ENCODE data around the gene SAFB2. TPM values are rescaled to one million over a fixed set of nuclear protein-coding genes. Genes with fewer than 3 reads are reported as not detected.

Gene SAFB2
- total RNA-seq, 1 experiment from 2014 or later, result 86.9 TPM

DNA sequence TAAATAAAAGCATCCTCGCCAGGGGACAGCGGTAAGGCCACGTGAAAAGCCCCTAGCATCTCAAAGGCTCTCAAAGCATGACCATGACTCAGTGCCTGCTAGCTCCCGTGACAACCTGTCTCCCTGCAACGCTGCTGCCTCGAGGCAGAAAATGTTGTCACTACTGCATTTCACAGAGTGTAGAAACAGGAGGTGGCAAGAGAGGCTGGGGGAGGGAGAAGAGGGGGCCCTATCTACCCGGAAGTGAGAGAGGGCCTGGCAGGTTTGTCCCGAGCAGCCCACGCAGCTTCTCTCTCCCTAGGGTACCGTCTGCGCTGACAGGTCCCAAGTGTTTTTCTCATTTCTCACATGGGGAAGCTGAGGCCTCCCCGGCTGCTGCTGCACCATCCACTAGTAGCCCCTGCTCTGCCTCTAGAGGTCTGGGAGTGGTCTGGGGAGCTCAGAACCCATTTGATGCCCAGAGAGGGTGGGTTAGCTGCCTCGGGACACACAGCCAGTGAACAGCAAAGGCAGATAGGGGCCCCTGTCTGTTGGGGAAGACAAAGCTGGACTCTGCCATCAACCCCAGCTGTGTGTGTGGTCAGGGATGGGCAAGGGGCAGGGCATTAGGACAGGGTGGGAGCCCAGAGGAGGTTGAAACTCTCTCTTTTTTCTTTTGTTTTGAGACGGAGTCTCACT lies 58.5 kb downstream of the SAFB2 start:
- intact Hi-C loops (cut with micrococcal nuclease), result no loop called here
- RAD21 ChIA-PET (ENCODE audit: low non-redundant PET in 1 of 2, low total read pairs in 2 of 2, uncharacterized antibody in 2 of 2, unreplicated experiment in 2 of 2), result no interaction called here
- Histone ChIP-seq H3K79me2 (ENCODE audit: insufficient read depth, low read length) (no peaks in the 10 kb centered on the region), H3K9me3 (ENCODE audit: control insufficient read depth in 1 of 2, insufficient read depth in 1 of 2, low read depth in 1 of 2, low read length in 2 of 2) (no peaks in the 10 kb centered on the region; a peak in 1 of 4 replicates), H3K9ac (ENCODE audit: low read length) (no peak overlapping the region), H3K27ac (ENCODE audit: low read depth, low read length) (no peak overlapping the region), H2AFZ (ENCODE audit: low read depth, low read length, poor library complexity, severe bottlenecking) (no peak overlapping the region), H3K27me3 (ENCODE audit: insufficient read depth, low read length) (peaks cover 10% of the 10 kb centered on the region; the same call in 1 of the 2 replicates), H3K4me1 (ENCODE audit: control insufficient read depth in 1 of 2, insufficient read depth in 2 of 2, low read length in 2 of 2) (peaks cover 8 to 11% of the 10 kb centered on the region in 2 experiments), H3K4me2 (ENCODE audit: low read length) (no peak overlapping the region), H3K36me3 (ENCODE audit: control insufficient read depth in 1 of 2, insufficient read depth in 2 of 2, low read length in 2 of 2) (no peaks in the 10 kb centered on the region), H3K4me3 (replicated peaks in 1 of 2; ENCODE audit: low read depth in 1 of 2, low read length in 2 of 2) (no peak overlapping the region), H4K20me1 (ENCODE audit: insufficient read depth) (no peaks in the 10 kb centered on the region), H3K9me2 (ENCODE audit: insufficient read depth) (no peaks in the 10 kb centered on the region)
- CTCF ChIA-PET, result no interaction called here
- no peak for DNase-seq (ENCODE audit: low read depth, low spot score)
- TF ChIP-seq SRF (IDR thresholded peaks at IDR 0.05; ENCODE audit: low read depth) (no peak), EGR1 (IDR thresholded peaks at IDR 0.05; ENCODE audit: low read depth) (no peak), RAD21 (IDR thresholded peaks at IDR 0.05; ENCODE audit: low read depth) (no peak)
- POLR2A ChIA-PET, result no interaction called here
- ATAC-seq, result no peak
- BruUV-seq (replicated peaks), result no TSS peak

DNA sequence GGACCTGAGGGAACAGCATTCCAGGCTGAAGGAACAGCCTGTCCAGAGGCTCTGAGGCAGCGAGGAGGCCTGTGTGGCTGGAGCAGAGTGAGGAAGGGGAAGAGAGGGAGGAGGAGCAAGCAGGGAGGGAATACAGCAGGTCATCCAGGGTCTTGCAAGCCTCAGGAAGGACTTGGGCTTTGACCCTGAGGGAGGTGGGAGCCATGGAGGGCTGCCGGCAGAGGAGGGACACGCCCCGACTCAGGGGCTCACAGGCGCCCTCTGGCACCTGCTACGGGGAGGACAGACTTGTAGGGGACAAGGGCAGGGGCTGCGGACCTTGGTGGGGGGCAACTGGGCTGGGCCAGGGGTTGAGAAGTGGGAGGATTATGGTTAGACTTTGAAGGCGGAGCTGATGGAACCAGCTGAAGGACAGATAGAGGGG lies 59.6 kb downstream of the SAFB2 start:
- BruUV-seq (replicated peaks), result no TSS peak
- DNase-seq (ENCODE audit: low read depth, low spot score) (no peak), ATAC-seq (no peak)
- TF ChIP-seq EZH2 (IDR thresholded peaks at IDR 0.05), result no peak
- TF ChIP-seq, protein P1, sequence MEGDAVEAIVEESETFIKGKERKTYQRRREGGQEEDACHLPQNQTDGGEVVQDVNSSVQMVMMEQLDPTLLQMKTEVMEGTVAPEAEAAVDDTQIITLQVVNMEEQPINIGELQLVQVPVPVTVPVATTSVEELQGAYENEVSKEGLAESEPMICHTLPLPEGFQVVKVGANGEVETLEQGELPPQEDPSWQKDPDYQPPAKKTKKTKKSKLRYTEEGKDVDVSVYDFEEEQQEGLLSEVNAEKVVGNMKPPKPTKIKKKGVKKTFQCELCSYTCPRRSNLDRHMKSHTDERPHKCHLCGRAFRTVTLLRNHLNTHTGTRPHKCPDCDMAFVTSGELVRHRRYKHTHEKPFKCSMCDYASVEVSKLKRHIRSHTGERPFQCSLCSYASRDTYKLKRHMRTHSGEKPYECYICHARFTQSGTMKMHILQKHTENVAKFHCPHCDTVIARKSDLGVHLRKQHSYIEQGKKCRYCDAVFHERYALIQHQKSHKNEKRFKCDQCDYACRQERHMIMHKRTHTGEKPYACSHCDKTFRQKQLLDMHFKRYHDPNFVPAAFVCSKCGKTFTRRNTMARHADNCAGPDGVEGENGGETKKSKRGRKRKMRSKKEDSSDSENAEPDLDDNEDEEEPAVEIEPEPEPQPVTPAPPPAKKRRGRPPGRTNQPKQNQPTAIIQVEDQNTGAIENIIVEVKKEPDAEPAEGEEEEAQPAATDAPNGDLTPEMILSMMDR (IDR thresholded peaks at IDR 0.05 in 2 of 3, conservative IDR thresholded peaks at IDR 0.05 in 1 of 3; ENCODE audit: borderline replicate concordance in 1 of 3, insufficient read depth in 1 of 3, low read depth in 2 of 3, low read length in 2 of 3), result 0 out of 6 replicates have a peak, but pooled peaks of 2 of the 3 experiments have one; percentile 4 to 20
- Histone ChIP-seq H3K36me3 (ENCODE audit: control insufficient read depth in 1 of 2, insufficient read depth in 2 of 2, low read length in 2 of 2) (no peaks in the 10 kb centered on the region), H3K4me2 (ENCODE audit: low read length) (no peak overlapping the region), H3K9me3 (ENCODE audit: control insufficient read depth in 1 of 2, insufficient read depth in 1 of 2, low read depth in 1 of 2, low read length in 2 of 2) (no peaks in the 10 kb centered on the region; a peak in 1 of 4 replicates), H2AFZ (ENCODE audit: low read depth, low read length, poor library complexity, severe bottlenecking) (no peak overlapping the region), H3K9me2 (ENCODE audit: insufficient read depth) (no peaks in the 10 kb centered on the region), H3K4me3 (replicated peaks in 1 of 2; ENCODE audit: low read depth in 1 of 2, low read length in 2 of 2) (no peak overlapping the region), H4K20me1 (ENCODE audit: insufficient read depth) (no peaks in the 10 kb centered on the region), H3K27ac (ENCODE audit: low read depth, low read length) (no peak overlapping the region), H3K79me2 (ENCODE audit: insufficient read depth, low read length) (no peaks in the 10 kb centered on the region), H3K27me3 (ENCODE audit: insufficient read depth, low read length) (peaks cover 10% of the 10 kb centered on the region; the same call in 1 of the 2 replicates), H3K4me1 (ENCODE audit: control insufficient read depth in 1 of 2, insufficient read depth in 2 of 2, low read length in 2 of 2) (peaks cover 4 to 6% of the 10 kb centered on the region in 2 experiments), H3K9ac (ENCODE audit: low read length) (no peak overlapping the region)
- POLR2A ChIA-PET, result no interaction called here
- CTCF ChIA-PET, result no interaction called here
- intact Hi-C loops (cut with micrococcal nuclease), result no loop called here
- RAD21 ChIA-PET (ENCODE audit: low non-redundant PET in 1 of 2, low total read pairs in 2 of 2, uncharacterized antibody in 2 of 2, unreplicated experiment in 2 of 2), result no interaction called here
